Activated CD4-positive, CD25-positive, alpha-beta regulatory T cell (primary cell): Measurements from ENCODE around the gene GPR6.

Source experiments
- DNase-seq, 4 experiments: peaks; one replicate each; lab custom pipeline; 2025; lab: John Stamatoyannopoulos, UW

The GPR6 gene

GRCh38 chr6:109999740-110000139, 21.6 kb downstream of the GPR6 start:
- no peak for DNase-seq

GRCh38 chr6:110002676-110003075, 24.6 kb downstream of the GPR6 start:
- DNase-seq, result no peak

GRCh38 chr6:110013386-110013785, 35.3 kb downstream of the GPR6 start:
- no peak for DNase-seq

GRCh38 chr6:110015206-110015605, 37.1 kb downstream of the GPR6 start:
- no peak for DNase-seq

GRCh38 chr6:110017306-110017705, 39.2 kb downstream of the GPR6 start:
- DNase-seq, result no peak

- no peak for DNase-seq
Observed at GRCh38 chr6:110017946-110018345, 39.8 kb downstream of the GPR6 start.

GRCh38 chr6:110018486-110018885, 40.4 kb downstream of the GPR6 start:
- no peak for DNase-seq

- DNase-seq, result no peak
Observed at GRCh38 chr6:110020888-110021287, 42.8 kb downstream of the GPR6 start.

GRCh38 chr6:110029144-110029543, 51.0 kb downstream of the GPR6 start:
- no peak for DNase-seq
